ENCODE measurements around the gene TSC22D1.

Gene TSC22D1

GRCh38 chr13:44426461-44426860, 149.7 kb downstream of the TSC22D1 start:
- DNase-seq (ENCODE audit: low spot score), result no peak

- no peak for DNase-seq (ENCODE audit: low spot score)
Observed at GRCh38 chr13:44425815-44426078, 150.4 kb downstream of the TSC22D1 start.

- no peak for DNase-seq (ENCODE audit: low spot score)
Observed at GRCh38 chr13:44425041-44425814, 150.9 kb downstream of the TSC22D1 start.

GRCh38 chr13:44423824-44424223, 152.3 kb downstream of the TSC22D1 start:
- no peak for DNase-seq (ENCODE audit: low spot score)

- no peak for DNase-seq (ENCODE audit: low spot score)
Observed at GRCh38 chr13:44422755-44423643, 153.1 kb downstream of the TSC22D1 start.

- DNase-seq (ENCODE audit: low spot score), result no peak
Observed at GRCh38 chr13:44421853-44422525, 154.1 kb downstream of the TSC22D1 start.

- no peak for DNase-seq (ENCODE audit: low spot score)
Observed at GRCh38 chr13:44420376-44421220, 155.5 kb downstream of the TSC22D1 start.

- DNase-seq (ENCODE audit: low spot score), result no peak
Observed at GRCh38 chr13:44417876-44418275, 158.3 kb downstream of the TSC22D1 start.

- DNase-seq (ENCODE audit: low spot score), result no peak
Observed at GRCh38 chr13:44417446-44417845, 158.7 kb downstream of the TSC22D1 start.

GRCh38 chr13:44416744-44417143, 159.4 kb downstream of the TSC22D1 start:
- DNase-seq (ENCODE audit: low spot score), result no peak

- no peak for DNase-seq (ENCODE audit: low spot score)
Observed at GRCh38 chr13:44416301-44416700, 159.8 kb downstream of the TSC22D1 start.

GRCh38 chr13:44415815-44416214, 160.3 kb downstream of the TSC22D1 start:
- DNase-seq (ENCODE audit: low spot score), result no peak

- DNase-seq (ENCODE audit: low spot score), result no peak
Observed at GRCh38 chr13:44414716-44415115, 161.4 kb downstream of the TSC22D1 start.

GRCh38 chr13:44413095-44413494, 163.0 kb downstream of the TSC22D1 start:
- no peak for DNase-seq (ENCODE audit: low spot score)

GRCh38 chr13:44412346-44412935, 163.7 kb downstream of the TSC22D1 start:
- no peak for DNase-seq (ENCODE audit: low spot score)

- DNase-seq (ENCODE audit: low spot score), result no peak
Observed at GRCh38 chr13:44411841-44412240, 164.3 kb downstream of the TSC22D1 start.

- DNase-seq (ENCODE audit: low spot score), result no peak
Observed at GRCh38 chr13:44410328-44410859, 165.7 kb downstream of the TSC22D1 start.

GRCh38 chr13:44409595-44409994, 166.5 kb downstream of the TSC22D1 start:
- no peak for DNase-seq (ENCODE audit: low spot score)

GRCh38 chr13:44407891-44408290, 168.2 kb downstream of the TSC22D1 start:
- no peak for DNase-seq (ENCODE audit: low spot score)

GRCh38 chr13:44407379-44407778, 168.8 kb downstream of the TSC22D1 start:
- DNase-seq (ENCODE audit: low spot score), result no peak

GRCh38 chr13:44406617-44407016, 169.5 kb downstream of the TSC22D1 start:
- DNase-seq (ENCODE audit: low spot score), result no peak
